GM18873 (cell line): ENCODE measurements around the gene C19orf25.
A peak's percentile ranks its signal among the peaks of the same experiment; 100 is the strongest.
"Not testable (repeated sequence)": the region's sequence is repeated elsewhere in the genome, so short reads cannot be mapped to it uniquely, and the experiment has no call there.

ENCODE experiments used
- ATAC-seq: cut with Tn5 transposase; IDR thresholded peaks from one replicate; pipeline ENCODE4 v1.9.1; 2021; ENCODE audit warnings: mild to moderate bottlenecking, moderate library complexity, moderate number of reproducible peaks; ENCODE audit not compliant: unreplicated experiment, low FRiP score

The C19orf25 gene

GRCh38 chr19:1451916-1452801 lies 26.9 kb downstream of the C19orf25 start:
- no peak for ATAC-seq

DNA sequence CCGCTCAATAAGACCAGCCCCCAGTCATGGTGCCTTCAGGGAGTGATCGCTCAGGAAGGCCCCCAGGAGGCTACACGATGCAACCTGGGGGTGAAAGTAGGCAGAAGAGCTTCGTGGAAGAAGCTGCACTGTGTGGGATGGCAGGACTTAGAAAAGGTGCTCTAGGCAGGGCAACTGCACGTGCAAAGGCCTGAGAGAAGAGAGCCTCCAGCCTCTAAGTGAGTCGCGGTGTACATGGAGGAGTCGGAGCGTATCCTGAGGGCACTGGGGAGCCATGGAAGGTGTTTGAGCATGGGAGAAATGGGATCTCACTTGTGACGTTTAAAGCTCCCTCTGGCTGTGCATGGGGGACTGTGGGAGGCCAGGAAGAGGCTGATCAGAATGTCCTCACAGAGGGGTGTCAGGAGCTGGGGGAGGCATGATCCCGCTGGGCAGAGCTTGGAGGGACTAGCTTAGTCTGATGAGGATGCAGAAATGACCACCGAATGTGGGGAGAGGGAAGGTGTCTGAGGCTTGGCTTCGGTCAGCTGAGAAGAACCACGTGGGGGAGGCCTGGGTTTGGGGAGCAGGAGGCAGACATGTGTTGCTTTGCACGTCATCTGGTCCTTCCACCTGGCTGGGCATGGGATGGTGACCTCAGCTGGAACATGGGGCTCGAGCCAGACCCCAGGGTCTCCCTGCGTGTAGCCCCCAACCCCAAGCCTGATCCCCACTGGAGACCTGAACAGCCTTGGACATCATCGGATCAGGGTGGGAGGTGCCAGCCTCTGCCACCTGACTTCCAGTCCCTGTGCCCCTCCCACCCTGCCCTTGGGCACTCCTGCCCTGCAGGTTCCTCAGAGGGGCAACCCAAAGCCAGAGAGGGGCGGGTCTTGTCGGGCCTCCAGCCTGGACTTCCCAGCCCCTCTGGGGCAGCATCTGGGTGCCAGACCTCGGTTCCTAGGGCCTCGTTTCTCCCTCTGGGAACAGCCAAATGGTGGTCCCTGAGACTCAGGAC lies 28.0 kb downstream of the C19orf25 start:
- no peak for ATAC-seq

DNA sequence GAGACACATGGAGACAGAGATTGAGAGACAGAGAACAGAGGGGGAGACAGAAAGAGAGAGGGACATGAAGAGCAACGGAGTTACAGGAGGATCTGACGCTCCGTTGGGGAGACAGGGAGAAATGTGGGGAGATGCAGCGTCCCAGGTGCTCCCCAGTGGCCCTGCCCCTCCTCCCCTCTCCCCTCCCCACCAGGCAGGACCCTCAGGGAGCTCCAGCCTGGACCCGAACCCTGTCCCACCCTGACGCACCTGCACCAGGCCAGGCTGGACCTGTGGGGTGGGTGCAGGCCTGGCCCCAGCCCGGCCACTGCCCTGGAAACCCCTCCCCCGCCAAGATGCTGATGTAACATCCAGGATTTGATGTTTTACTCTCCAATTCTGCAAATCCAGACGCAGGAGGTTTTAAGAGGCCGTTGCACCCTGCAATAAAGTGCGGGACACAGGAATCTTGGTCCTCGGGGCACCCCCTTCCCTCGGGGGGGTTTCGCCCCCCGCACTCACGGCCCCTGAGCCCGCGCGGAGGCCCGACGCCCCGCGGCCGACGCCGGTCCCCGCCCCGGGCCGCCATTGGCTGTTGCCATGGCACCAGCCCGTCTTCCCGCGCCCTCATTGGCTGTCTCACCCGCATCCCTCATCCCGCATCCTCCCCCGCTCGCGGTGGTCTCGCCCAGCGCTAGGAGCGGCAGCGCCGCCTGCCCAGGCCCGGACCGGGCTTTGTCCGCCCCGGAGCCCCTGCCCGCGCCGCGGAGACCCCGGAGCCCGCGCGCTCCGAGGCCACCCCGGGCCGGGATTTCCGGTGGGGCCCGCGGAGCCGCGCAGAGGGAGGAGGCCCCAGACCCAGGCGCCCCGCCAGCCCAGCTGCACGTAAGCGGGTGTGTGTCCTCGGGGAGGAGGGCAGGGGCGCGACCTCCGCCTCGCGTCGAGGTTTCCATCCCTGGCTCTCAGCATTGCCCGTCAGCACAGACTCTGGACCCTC lies 29.3 kb downstream of the C19orf25 start, which contains the start of gene APC2:
Gene APC2 (plus strand): TSS at position 655 of the 976 bp plus-strand sequence. CDS start 2,881 bp downstream, outside the sequence.
- no peak for ATAC-seq

GRCh38 chr19:1447944-1448343 lies 31.1 kb downstream of the C19orf25 start:
- ATAC-seq: no peak

DNA sequence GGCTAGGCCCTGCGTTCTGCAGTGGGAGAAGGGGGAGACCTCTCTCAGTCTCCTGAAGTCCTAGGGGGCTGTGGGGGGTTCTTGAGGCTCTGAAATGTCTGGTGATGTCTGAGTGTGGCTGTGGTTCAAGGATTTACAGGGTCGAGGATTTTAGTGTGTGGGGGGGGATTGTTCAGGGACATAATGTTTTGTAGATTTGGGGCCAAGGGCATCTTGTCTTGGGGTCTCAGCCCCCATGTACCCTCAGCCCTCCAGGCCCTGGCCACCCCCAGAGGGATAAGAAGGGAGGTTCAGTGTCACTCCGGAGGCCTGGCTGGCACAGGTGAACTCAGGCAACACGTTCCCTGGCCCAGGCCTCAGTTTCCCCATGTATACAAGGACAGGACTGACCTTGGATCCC lies 31.5 kb downstream of the C19orf25 start:
- ATAC-seq: no peak

- ATAC-seq: no peak
Observed at GRCh38 chr19:1446713-1447481, 32.1 kb downstream of the C19orf25 start.

- ATAC-seq: no peak
Observed at GRCh38 chr19:1445932-1446712, 32.9 kb downstream of the C19orf25 start.

GRCh38 chr19:1445185-1445931 lies 33.7 kb downstream of the C19orf25 start:
- ATAC-seq: no peak

GRCh38 chr19:1441677-1442438 lies 37.2 kb downstream of the C19orf25 start:
- ATAC-seq: no peak

- ATAC-seq: no peak
Observed at GRCh38 chr19:1441022-1441426, 38.0 kb downstream of the C19orf25 start.

GRCh38 chr19:1440418-1440801 lies 38.6 kb downstream of the C19orf25 start:
- ATAC-seq: no peak

DNA sequence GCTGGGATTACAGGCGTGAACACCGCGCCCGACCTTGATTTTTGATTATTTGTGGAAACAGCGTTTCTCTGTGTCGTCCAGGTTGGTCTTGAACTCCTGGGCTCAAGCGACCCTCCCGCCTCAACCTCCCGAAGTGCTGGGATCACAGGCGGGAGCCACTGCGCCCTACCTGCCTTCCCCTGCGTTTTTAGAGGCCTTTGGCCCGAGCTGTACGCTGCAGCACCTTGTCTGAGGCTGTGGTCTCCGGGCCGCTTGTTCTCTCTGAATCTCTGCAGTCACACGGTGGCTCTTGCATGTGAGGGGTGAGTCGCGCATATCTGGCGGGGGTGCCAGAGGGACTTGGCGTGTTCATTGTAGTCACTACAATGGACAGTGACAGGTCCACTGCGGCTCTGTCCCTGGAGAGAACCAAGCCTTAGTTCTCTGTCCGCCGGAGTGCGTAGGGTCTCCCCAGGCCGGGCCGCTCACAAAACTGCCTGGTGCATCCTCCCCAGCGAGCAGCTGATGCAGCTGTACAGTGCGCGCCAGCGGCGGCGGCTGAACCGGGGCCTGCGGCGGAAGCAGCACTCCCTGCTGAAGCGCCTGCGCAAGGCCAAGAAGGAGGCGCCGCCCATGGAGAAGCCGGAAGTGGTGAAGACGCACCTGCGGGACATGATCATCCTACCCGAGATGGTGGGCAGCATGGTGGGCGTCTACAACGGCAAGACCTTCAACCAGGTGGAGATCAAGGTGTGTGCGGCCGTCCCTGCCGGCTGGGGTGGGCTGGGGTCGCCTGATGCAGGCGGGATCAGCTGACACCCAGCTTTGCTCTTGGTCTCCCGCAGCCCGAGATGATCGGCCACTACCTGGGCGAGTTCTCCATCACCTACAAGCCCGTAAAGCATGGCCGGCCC lies 39.2 kb downstream of the C19orf25 start:
- ATAC-seq: not testable (repeated sequence)

GRCh38 chr19:1438933-1439354 lies 40.1 kb downstream of the C19orf25 start:
- ATAC-seq: no peak

DNA sequence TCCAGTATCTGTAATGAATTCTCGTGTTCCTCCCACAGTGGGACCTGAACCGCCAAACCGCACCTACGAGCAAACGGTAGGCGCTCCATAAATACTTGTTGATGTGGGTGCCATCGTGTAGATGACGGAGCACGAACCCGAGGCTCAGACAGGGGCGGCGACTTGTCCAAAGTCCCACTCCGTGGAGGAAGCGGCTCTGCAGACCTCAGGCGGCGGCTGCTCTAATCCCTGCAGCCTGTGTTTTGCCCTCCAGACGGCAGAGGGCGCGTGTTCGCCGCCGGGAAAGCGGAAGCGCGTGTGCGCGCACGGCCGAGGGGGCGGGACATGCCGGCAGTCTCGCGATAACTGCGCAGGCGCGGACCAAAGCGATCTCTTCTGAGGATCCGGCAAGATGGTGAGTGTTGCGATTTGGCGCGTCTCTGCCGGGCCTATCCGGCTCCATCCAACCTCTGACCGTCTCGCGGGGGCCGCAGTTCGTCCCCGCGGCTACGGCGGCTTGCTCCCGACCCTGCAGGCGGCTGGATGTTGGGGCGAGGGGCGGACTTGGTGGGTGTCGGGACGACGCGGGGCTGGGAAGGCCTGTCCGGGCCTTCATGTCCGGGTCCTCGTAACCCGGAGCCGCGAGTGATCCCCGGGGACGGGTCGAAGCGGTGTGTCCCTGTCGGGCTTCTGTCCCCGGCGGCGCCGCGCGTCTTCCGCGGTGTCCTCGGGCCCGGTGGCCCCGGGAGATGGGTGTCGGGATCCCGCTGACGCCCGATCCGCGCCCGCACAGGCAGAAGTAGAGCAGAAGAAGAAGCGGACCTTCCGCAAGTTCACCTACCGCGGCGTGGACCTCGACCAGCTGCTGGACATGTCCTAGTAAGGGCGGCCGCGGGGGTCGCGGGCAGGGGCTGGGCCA lies 40.7 kb downstream of the C19orf25 start, which contains the start of gene RPS15:
Gene RPS15 (plus strand): TSS at position 362 of the 898 bp plus-strand sequence. CDS start 30 bp downstream, at position 392.
- ATAC-seq: peak; percentile 65

DNA sequence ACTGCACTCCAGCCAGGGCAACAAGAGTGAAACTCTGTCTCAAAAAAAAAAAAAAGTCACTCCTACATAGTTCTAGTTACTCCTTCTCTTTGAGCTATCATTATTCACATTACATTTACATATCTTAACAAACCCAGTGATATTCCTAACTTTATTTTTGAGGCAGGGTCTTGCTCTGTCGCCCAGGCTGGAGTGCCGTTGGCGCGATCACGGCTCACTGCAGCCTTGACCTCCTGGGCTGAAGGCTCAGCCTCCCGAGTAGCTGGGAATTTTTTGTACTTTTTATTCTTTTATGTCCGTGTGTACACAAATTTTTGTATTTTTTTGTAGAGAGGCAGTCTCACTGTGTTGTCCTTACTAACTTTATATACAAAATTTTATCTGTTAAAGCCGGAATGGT lies 41.4 kb downstream of the C19orf25 start:
- ATAC-seq: no peak
